Smooth muscle cell (in vitro differentiated cells): Measurements from ENCODE around the gene LY86. TPM values are rescaled to one million over a fixed set of nuclear protein-coding genes. Genes with fewer than 3 reads are reported as not detected.
"Not testable (repeated sequence)": the region's sequence is repeated elsewhere in the genome, so short reads cannot be mapped to it uniquely, and the experiment has no call there.

ENCODE experiments used
- DNase-seq: peaks from one replicate; lab custom pipeline; 2025; ENCODE audit not compliant: unreplicated experiment; lab: John Stamatoyannopoulos, UW
- H2AFZ ChIP-seq: fragments of 200-600 bp; sonication (generic); 2 replicates; pipeline ENCODE4 v1.6.0; 2016; ENCODE audit warnings: antibody characterized with exemption, low read depth, mild to moderate bottlenecking
- H3F3A ChIP-seq: fragments of 200-600 bp; sonication (generic); 2 replicates; pipeline ENCODE4 v1.6.0; 2017; ENCODE audit warnings: antibody characterized with exemption, low read depth
- H3K27ac ChIP-seq: fragments of 200-600 bp; sonication (generic); 2 replicates; pipeline ENCODE4 v1.5.1; 2016; ENCODE audit warnings: low read depth, mild to moderate bottlenecking
- H3K27me3 ChIP-seq: fragments of 200-600 bp; sonication (generic); 2 replicates; pipeline ENCODE4 v1.6.1; 2016; ENCODE audit warnings: low read depth, mild to moderate bottlenecking
- H3K36me3 ChIP-seq: fragments of 200-600 bp; sonication (generic); 2 replicates; pipeline ENCODE4 v1.5.1; 2016; ENCODE audit warnings: low read depth
- H3K4me1 ChIP-seq: fragments of 200-600 bp; sonication (generic); 2 replicates; pipeline ENCODE4 v1.5.1; 2016; ENCODE audit warnings: low read depth
- H3K4me2 ChIP-seq: fragments of 200-600 bp; sonication (generic); 2 replicates; pipeline ENCODE4 v1.6.0; 2016; ENCODE audit warnings: mild to moderate bottlenecking
- H3K4me3 ChIP-seq: fragments of 200-600 bp; sonication (generic); 2 replicates; pipeline ENCODE4 v1.5.1; 2016; ENCODE audit warnings: mild to moderate bottlenecking
- H3K79me2 ChIP-seq: fragments of 200-600 bp; sonication (generic); 2 replicates; pipeline ENCODE4 v1.6.0; 2016; ENCODE audit warnings: low read depth, mild to moderate bottlenecking
- H3K9ac ChIP-seq: fragments of 200-600 bp; sonication (generic); 2 replicates; pipeline ENCODE4 v1.6.0; 2016; ENCODE audit warnings: low read depth
- H3K9me3 ChIP-seq: fragments of 200-600 bp; sonication (generic); replicated peaks from 2 replicates; pipeline ENCODE4 v1.5.1; 2016; ENCODE audit warnings: low read depth
- H4K20me1 ChIP-seq: fragments of 200-600 bp; sonication (generic); 2 replicates; pipeline ENCODE4 v1.6.0; 2016; ENCODE audit warnings: low read depth
- CTCF ChIP-seq: fragments of 200-600 bp; sonication (generic); IDR thresholded peaks from 2 replicates; pipeline ENCODE4 v1.5.1; 2017; ENCODE audit warnings: borderline replicate concordance, mild to moderate bottlenecking, antibody characterized with exemption; ENCODE audit not compliant: insufficient read depth, poor library complexity, severe bottlenecking
- WGBS: methylation state at CpG from one replicate; pipeline ENCODE4 v1.1.7; 2016; ENCODE audit warnings: low lambda C conversion rate; 5-methylcytosine and 5-hydroxymethylcytosine counted together
- polyA plus RNA-seq: library from polyadenylated mRNA; unstranded; fragments of >200 nt; fragmentation: Nextera tagmentation; extraction: Ambion mirVana; gene quantifications from 2 replicates; pipeline ENCODE4 v1.2.1, GENCODE V29; 2016
- total RNA-seq: library from RNA; depleted of rRNA; stranded (reverse); fragments of >200 nt; gene quantifications from 2 replicates; pipeline ENCODE4 v1.2.3, GENCODE V29; 2014

Gene LY86
- total and polyA plus RNA-seq, 2 experiments from 2014 or later = not detected

GRCh38 chr6:6605873-6606272, 17.4 kb downstream of the LY86 start:
- no peak overlapping the region for H3K27ac ChIP-seq
- no peak overlapping the region for H3K9ac ChIP-seq
- DNase-seq = no peak
- H3K4me2 ChIP-seq = no peak overlapping the region
- TF ChIP-seq CTCF = no peak
- H2AFZ ChIP-seq = no peak overlapping the region
- H3K36me3 ChIP-seq = no peaks in the 10 kb centered on the region
- no peaks in the 10 kb centered on the region for H3F3A ChIP-seq
- no peaks in the 10 kb centered on the region for H3K9me3 ChIP-seq
- no peaks in the 10 kb centered on the region for H3K79me2 ChIP-seq
- no peaks in the 10 kb centered on the region for H3K4me1 ChIP-seq
- H3K4me3 ChIP-seq = no peak overlapping the region
- WGBS = 88% methylated on average over 13 of the region's 13 CpGs
- no peaks in the 10 kb centered on the region for H3K27me3 ChIP-seq
- no peaks in the 10 kb centered on the region for H4K20me1 ChIP-seq

GRCh38 chr6:6606391-6607030, 18.0 kb downstream of the LY86 start:
- 94% methylated on average over 44 of the region's 47 CpGs for WGBS
- not testable (repeated sequence) for H3K9me3 ChIP-seq, DNase-seq, H3K36me3 ChIP-seq, H3F3A ChIP-seq, H3K27me3 ChIP-seq, H2AFZ ChIP-seq, H3K79me2 ChIP-seq, H3K4me1 ChIP-seq, H4K20me1 ChIP-seq, H3K27ac ChIP-seq, H3K4me2 ChIP-seq, H3K4me3 ChIP-seq, H3K9ac ChIP-seq

GRCh38 chr6:6609450-6609849, 20.9 kb downstream of the LY86 start:
- 74% methylated on average over 2 of the region's 2 CpGs for WGBS
- Histone ChIP-seq H3K27ac (no peak overlapping the region), H4K20me1 (no peaks in the 10 kb centered on the region), H3K4me2 (no peak overlapping the region), H3K27me3 (no peaks in the 10 kb centered on the region), H3K4me3 (no peak overlapping the region), H3K79me2 (no peaks in the 10 kb centered on the region), H2AFZ (no peak overlapping the region), H3K9ac (no peak overlapping the region), H3F3A (no peaks in the 10 kb centered on the region), H3K36me3 (no peaks in the 10 kb centered on the region), H3K9me3 (no peaks in the 10 kb centered on the region), H3K4me1 (no peaks in the 10 kb centered on the region)
- no peak for DNase-seq
- no peak for TF ChIP-seq CTCF

GRCh38 chr6:6610031-6610591, 21.6 kb downstream of the LY86 start:
- no peaks in the 10 kb centered on the region for H3K9me3 ChIP-seq
- no peak overlapping the region for H3K27ac ChIP-seq
- H3K4me1 ChIP-seq = no peaks in the 10 kb centered on the region
- no peak for TF ChIP-seq CTCF
- H3K4me3 ChIP-seq = no peak overlapping the region
- no peaks in the 10 kb centered on the region for H3K27me3 ChIP-seq
- no peaks in the 10 kb centered on the region for H4K20me1 ChIP-seq
- no peak overlapping the region for H3K4me2 ChIP-seq
- H3K9ac ChIP-seq = no peak overlapping the region
- no peaks in the 10 kb centered on the region for H3K79me2 ChIP-seq
- WGBS = 96% methylated on average over 10 of the region's 10 CpGs
- H2AFZ ChIP-seq = no peak overlapping the region
- H3F3A ChIP-seq = no peaks in the 10 kb centered on the region
- no peak for DNase-seq
- H3K36me3 ChIP-seq = no peaks in the 10 kb centered on the region
